Measurements from ENCODE around the gene ARL5B. TPM values are rescaled to one million over a fixed set of nuclear protein-coding genes. Genes with fewer than 3 reads are reported as not detected.

The ARL5B gene, protein sequence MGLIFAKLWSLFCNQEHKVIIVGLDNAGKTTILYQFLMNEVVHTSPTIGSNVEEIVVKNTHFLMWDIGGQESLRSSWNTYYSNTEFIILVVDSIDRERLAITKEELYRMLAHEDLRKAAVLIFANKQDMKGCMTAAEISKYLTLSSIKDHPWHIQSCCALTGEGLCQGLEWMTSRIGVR
- 18.5 and 19.0 TPM in 2 replicates for total RNA-seq
- long read RNA-seq, full-length matches to known transcripts, result 8 of 16 reads
- long read RNA-seq, partial matches to known transcripts, result 2 of 16 reads
- long read RNA-seq, other reads (novel, unspliced or antisense), result 6 of 16 reads

DNA sequence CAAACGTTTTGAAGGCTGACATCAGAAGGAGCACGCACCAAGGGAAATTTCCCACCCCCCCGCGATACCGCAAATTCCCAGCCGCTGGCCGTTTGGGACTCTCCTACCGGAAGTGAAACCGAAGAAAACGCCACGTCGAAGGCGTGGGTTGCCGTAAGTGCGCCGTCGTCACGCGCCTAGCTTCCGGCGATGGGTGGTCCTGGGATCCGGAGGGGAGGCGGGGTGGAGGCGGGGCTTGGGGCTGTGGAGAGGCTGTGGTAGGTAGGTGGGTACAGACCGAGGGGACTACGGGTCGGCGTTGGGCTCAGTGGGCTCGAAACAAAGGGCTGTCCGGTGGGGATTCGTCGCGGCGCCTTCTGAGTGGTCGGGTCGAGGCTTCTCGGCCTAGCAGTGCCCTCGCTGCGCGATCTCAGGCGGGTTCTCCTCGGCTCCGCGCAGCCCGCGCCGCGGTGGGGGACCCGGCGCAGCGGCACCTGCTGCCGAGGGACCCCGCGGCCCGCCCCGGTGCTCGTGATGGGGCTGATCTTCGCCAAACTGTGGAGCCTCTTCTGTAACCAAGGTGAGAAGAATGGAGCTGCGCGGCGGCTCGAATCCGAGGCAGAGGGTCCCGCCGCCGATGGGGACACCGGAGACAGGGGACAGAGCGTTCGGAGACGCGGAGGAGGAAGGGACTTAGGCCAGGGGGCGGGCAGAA is at the start of gene ARL5B:
TSS of gene ARL5B (plus strand) at position 307 of the 694 bp plus-strand sequence. CDS start at position 514, 207 bp downstream.
- DNase-seq (ENCODE audit: extremely low spot score, unreplicated experiment), result peak; percentile 98
- H3K4me3 Mint-ChIP-seq (ENCODE audit: unreplicated experiment), result peak within 1 kb of the TSS; percentile 98
- H3K36me3 Mint-ChIP-seq (ENCODE audit: unreplicated experiment), result peaks cover 4% of the 10 kb centered on the region
- no peaks in the 10 kb centered on the region for H3K9me3 Mint-ChIP-seq (ENCODE audit: unreplicated experiment)
- peaks cover 32% of the 10 kb centered on the region for H3K4me1 Mint-ChIP-seq (ENCODE audit: unreplicated experiment)
- TF ChIP-seq, protein P1, sequence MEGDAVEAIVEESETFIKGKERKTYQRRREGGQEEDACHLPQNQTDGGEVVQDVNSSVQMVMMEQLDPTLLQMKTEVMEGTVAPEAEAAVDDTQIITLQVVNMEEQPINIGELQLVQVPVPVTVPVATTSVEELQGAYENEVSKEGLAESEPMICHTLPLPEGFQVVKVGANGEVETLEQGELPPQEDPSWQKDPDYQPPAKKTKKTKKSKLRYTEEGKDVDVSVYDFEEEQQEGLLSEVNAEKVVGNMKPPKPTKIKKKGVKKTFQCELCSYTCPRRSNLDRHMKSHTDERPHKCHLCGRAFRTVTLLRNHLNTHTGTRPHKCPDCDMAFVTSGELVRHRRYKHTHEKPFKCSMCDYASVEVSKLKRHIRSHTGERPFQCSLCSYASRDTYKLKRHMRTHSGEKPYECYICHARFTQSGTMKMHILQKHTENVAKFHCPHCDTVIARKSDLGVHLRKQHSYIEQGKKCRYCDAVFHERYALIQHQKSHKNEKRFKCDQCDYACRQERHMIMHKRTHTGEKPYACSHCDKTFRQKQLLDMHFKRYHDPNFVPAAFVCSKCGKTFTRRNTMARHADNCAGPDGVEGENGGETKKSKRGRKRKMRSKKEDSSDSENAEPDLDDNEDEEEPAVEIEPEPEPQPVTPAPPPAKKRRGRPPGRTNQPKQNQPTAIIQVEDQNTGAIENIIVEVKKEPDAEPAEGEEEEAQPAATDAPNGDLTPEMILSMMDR (IDR thresholded peaks at IDR 0.05), result no peak
- H3K27me3 Mint-ChIP-seq (ENCODE audit: unreplicated experiment), result no peaks in the 10 kb centered on the region
- peak within 1 kb of the TSS; percentile 98 for H3K27ac Mint-ChIP-seq (ENCODE audit: unreplicated experiment)

DNA sequence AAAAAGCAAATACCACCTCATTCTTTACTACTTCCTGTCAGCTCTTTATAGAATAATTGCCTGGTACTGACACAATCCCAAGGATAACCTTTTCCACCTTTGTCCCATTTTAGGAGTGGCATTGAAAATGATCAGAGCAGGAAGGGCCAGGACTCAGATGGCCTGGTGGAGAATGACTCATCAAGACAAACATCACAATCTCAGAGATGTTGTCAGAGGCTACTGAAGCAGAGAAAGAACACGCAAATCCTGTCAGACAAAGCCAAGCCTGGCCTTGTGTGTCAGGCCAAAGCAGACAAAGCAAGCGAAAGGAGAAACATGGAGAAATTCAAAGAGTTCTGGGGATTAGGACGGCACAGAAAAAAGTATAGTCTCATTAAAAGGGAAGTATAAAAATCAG is 48.7 kb upstream of the ARL5B start:
- Mint-ChIP-seq H3K27ac (ENCODE audit: unreplicated experiment) (peak overlapping the region; percentile 65), H3K36me3 (ENCODE audit: unreplicated experiment) (peaks cover 4% of the 10 kb centered on the region), H3K4me1 (ENCODE audit: unreplicated experiment) (peaks cover 12% of the 10 kb centered on the region), H3K9me3 (ENCODE audit: unreplicated experiment) (no peaks in the 10 kb centered on the region), H3K4me3 (ENCODE audit: unreplicated experiment) (no peak overlapping the region), H3K27me3 (ENCODE audit: unreplicated experiment) (no peaks in the 10 kb centered on the region)
- TF ChIP-seq, protein P1 (IDR thresholded peaks at IDR 0.05), result no peak
- no peak for DNase-seq (ENCODE audit: extremely low spot score, unreplicated experiment)

DNA sequence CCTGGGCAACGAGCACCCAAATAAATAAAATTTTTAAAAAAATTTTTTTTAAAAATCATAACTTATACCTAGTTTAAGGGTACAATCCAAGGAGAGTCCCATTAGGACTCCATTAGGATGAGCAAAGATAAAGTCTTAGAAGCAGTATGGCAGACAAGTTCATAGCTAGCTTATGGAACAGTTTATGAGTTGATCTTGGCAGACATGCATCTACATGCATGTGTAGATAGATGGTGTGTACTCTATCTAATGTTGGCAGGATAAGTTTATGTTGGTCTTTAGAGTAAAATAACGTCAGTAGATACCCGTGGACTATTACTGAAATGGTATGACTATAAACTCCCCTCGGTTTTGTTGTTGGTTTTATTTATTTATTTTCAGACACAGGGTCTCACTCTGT is 48.1 kb upstream of the ARL5B start:
- TF ChIP-seq, protein P1 (IDR thresholded peaks at IDR 0.05), result no peak
- H3K4me3 Mint-ChIP-seq (ENCODE audit: unreplicated experiment), result no peak overlapping the region
- peaks cover 12% of the 10 kb centered on the region for H3K4me1 Mint-ChIP-seq (ENCODE audit: unreplicated experiment)

DNA sequence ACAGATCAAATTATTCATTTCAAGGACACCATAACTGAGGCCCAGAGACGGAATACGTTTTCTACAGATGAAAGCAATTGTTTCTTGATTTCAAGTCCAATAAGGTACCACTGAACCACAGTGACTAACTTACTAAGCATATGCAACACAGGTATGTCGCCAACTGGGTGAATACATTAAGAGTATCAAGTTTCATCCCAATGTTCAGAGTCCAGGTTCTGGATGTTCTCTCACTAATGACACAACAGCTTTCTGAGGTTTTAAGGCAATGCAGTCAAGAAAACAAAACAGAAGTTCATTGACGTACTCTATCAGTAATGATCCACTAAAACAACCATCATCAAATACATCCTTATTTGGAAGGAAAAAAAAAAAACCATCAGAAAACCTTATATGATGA is 43.6 kb upstream of the ARL5B start:
- Mint-ChIP-seq H3K27me3 (ENCODE audit: unreplicated experiment) (no peaks in the 10 kb centered on the region), H3K4me3 (ENCODE audit: unreplicated experiment) (no peak overlapping the region), H3K4me1 (ENCODE audit: unreplicated experiment) (peaks cover 2% of the 10 kb centered on the region), H3K27ac (ENCODE audit: unreplicated experiment) (no peak overlapping the region), H3K9me3 (ENCODE audit: unreplicated experiment) (no peaks in the 10 kb centered on the region), H3K36me3 (ENCODE audit: unreplicated experiment) (peaks cover 16% of the 10 kb centered on the region)
- no peak for DNase-seq (ENCODE audit: extremely low spot score, unreplicated experiment)
- TF ChIP-seq, protein P1 (IDR thresholded peaks at IDR 0.05), result no peak

More for the DNA sequence above, 48.1 kb upstream of the ARL5B start:
- Mint-ChIP-seq H3K9me3 (ENCODE audit: unreplicated experiment) (no peaks in the 10 kb centered on the region), H3K27ac (ENCODE audit: unreplicated experiment) (no peak overlapping the region), H3K27me3 (ENCODE audit: unreplicated experiment) (no peaks in the 10 kb centered on the region), H3K36me3 (ENCODE audit: unreplicated experiment) (peaks cover 4% of the 10 kb centered on the region)
- no peak for DNase-seq (ENCODE audit: extremely low spot score, unreplicated experiment)

DNA sequence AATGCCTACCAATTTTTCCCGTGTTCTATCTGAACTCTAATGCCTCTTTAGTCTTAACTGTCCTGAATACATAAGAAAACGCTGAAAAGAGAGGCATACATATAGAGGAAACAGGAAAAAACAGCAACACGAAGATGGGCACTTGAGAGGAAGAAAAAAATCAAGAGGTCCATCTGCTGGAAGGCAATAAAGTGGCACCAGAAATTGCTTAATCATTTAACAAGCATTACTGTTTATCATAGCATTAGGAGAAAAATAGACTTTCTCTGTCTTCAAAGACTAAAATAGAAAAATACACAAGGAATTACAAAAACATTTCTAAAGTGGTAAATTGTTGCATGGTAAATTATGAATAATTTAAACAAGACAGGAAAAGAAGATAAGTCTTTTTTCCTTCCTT is 42.9 kb upstream of the ARL5B start:
- H3K4me1 Mint-ChIP-seq (ENCODE audit: unreplicated experiment), result no peaks in the 10 kb centered on the region
- TF ChIP-seq, protein P1 (IDR thresholded peaks at IDR 0.05), result no peak
- no peak overlapping the region for H3K27ac Mint-ChIP-seq (ENCODE audit: unreplicated experiment)
- H3K36me3 Mint-ChIP-seq (ENCODE audit: unreplicated experiment), result peaks cover 17% of the 10 kb centered on the region
- no peaks in the 10 kb centered on the region for H3K27me3 Mint-ChIP-seq (ENCODE audit: unreplicated experiment)
- no peak overlapping the region for H3K4me3 Mint-ChIP-seq (ENCODE audit: unreplicated experiment)
- DNase-seq (ENCODE audit: extremely low spot score, unreplicated experiment), result no peak
- no peaks in the 10 kb centered on the region for H3K9me3 Mint-ChIP-seq (ENCODE audit: unreplicated experiment)
